A549 treated with AZD2906 at 1 μM for 4 hours (cell line): ENCODE results near the gene PTPRN2. TPM values are rescaled to one million over a fixed set of nuclear protein-coding genes. Genes with fewer than 3 reads are reported as not detected.

Source experiments
- total RNA-seq: library from RNA; stranded (reverse); fragments of 200-300 nt; extraction: Qiagen RNA extraction; gene quantifications from 5 replicates; pipeline ENCODE4 v1.2.3, GENCODE V29; 2022

PTPRN2 gene
- total RNA-seq = 0.69 to 1.0 TPM (median 0.77 TPM) in 5 replicates

DNA sequence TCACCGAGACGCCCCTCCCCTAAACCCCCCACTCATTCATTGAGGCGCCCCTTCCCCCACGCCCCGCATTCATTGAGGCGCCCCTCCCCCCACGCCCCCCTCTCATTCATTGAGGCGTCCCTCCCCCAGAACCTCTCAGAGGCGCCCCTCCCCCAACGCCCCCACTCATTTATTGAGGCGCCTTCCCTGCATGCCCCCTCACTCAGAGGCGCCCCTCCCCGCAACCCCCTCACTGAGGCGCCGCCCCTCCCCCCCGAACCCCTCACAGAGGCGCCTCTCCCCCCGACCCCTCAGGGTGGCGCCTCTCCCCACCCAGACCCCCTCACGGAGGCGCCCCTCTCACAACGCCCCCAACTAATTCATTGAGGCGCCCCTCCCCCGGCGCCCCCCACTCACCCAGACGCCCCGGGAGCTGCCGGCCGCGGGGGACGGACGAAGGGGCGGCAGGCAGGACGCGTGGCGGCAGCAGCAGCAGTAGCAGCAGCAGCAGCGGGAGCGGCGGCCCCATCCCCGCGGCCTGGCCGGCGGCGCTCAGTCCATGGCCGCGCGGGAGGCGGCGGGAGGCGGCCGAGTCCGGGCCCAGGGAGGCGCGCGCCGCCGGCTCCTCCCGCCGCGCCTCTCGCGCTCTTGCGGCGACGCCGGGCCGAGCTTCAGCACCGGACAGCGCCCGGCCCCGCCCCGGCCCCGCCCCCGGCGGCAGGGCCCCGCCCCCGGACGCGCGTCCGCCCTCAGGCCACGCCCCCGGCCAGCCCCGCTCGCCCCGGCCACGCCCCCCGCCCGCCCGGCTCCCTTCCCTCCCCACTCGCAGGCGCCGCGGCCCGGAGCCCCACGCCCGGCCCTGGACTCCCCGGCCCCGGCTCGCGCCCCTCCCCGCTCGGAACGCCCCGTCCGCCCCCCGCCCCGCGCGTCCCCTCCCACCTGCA, at the start of gene PTPRN2:
Gene PTPRN2 (minus strand): TSS at position 662 of the 923 bp plus-strand sequence.

Other genes with a start within 250 kb of the PTPRN2 start
- 33.2 to 41.3 TPM (median 37.9 TPM) in 5 replicates for gene NCAPG2, start 117.0 kb upstream of the PTPRN2 start, total RNA-seq
- 89.8 to 122 TPM (median 118 TPM) in 5 replicates for gene ESYT2, start 241.7 kb upstream of the PTPRN2 start, total RNA-seq